ENCODE data around the gene SLC26A11. TPM values are rescaled to one million over a fixed set of nuclear protein-coding genes. Genes with fewer than 3 reads are reported as not detected.
A peak's percentile ranks its signal among the peaks of the same experiment; 100 is the strongest.
"Not testable (repeated sequence)": the region's sequence is repeated elsewhere in the genome, so short reads cannot be mapped to it uniquely, and the experiment has no call there.

The SLC26A11 gene
- total RNA-seq, 1 donor = 0.27 TPM

DNA sequence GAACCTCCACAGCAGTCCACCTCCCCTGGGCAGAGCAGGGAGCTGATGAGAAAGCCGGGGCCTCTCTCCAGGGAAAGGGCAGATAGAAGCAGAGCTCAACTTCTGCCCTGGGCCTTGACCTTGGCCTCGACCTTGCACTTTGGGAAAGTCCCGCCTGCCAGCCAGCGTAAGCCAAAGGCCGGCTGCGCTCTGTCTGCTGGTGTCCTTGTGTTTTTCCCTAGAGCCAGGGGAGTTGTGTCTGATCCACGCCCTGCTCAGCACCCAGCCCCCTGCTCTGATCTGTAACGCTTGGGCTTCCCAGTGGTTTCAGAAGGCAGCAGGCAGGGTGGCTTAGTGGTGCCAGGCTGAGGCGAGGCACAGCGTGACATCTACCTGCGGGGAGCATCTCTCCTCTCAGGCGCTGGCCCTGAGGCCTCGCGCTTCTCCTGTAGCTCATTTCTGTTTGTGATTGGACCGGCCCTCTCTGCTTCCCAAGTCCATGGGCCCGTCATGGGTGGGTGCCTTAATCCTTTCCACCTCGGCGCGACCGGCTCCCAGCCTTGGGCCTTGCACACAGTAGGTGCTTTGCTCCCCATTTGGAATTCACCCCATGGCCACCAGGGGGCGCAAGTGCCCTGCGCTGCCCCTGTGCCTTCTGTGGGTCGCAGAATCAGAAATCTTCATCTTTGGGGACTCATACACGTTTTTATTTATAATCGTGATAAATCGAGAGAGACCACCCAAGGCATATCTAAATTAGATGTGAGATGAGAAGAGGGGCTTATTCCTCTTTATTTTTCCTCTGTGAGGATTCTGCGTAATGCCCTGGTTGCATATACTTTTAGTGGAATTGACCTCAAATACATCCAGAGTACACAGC is 24.3 kb upstream of the SLC26A11 start:
- peak; percentile 26 to 50 (median 47) for DNase-seq (ENCODE audit: low read depth in 2 of 3, low spot score in 2 of 3)

GRCh38 chr17:80196652-80197051 is 23.6 kb upstream of the SLC26A11 start:
- DNase-seq (ENCODE audit: low read depth in 2 of 3, low spot score in 2 of 3) = no peak

DNA sequence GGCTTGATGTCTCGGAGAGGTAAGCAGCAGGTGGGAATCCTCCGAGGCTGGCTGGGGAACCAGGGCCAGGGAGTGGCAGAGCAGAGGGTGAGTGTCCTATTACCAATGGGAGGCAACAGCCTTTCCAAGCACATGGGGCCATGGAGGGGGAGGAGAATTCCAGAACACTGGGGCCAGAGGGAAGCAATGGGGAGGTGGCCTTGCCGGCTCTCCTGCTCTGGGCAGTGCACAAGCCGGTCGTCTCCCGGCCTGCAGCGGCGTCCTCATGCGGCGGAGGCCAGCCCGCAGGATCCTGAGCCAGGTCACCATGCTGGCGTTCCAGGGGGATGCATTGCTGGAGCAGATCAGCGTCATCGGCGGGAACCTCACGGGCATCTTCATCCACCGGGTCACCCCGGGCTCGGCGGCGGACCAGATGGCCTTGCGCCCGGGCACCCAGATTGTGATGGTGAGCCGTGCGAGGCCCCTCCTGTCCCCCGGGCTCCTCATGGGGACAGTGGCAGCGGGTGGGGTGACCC is 22.0 kb upstream of the SLC26A11 start:
- DNase-seq (ENCODE audit: low read depth in 2 of 3, low spot score in 2 of 3) = no peak

GRCh38 chr17:80199295-80199694 is 20.9 kb upstream of the SLC26A11 start:
- not testable (repeated sequence) for DNase-seq (ENCODE audit: low read depth in 2 of 3, low spot score in 2 of 3)

DNA sequence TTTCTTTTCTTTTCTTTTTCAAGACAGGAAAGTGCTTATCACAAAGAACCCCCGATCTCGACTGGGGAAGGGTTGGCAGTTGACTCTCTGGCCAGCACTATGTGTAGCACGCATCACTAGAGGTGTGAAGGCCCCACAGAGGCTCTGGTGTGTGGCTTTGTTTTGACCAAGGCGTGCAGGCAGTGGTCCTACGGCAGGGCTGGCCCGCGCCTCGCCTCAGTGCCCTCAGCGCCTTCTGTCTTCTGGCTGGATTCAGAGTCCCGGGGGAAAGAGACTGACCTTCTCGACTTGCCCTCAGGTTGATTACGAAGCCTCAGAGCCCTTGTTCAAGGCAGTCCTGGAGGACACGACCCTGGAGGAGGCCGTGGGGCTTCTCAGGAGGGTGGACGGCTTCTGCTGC is 18.8 kb upstream of the SLC26A11 start:
- no peak for DNase-seq (ENCODE audit: low read depth in 2 of 3, low spot score in 2 of 3)

- DNase-seq (ENCODE audit: low read depth in 2 of 3, low spot score in 2 of 3) = no peak
Measured at GRCh38 chr17:80202197-80202596, 18.0 kb upstream of the SLC26A11 start.

GRCh38 chr17:80203471-80203963 is 16.7 kb upstream of the SLC26A11 start:
- DNase-seq (ENCODE audit: low read depth in 2 of 3, low spot score in 2 of 3) = no peak

DNA sequence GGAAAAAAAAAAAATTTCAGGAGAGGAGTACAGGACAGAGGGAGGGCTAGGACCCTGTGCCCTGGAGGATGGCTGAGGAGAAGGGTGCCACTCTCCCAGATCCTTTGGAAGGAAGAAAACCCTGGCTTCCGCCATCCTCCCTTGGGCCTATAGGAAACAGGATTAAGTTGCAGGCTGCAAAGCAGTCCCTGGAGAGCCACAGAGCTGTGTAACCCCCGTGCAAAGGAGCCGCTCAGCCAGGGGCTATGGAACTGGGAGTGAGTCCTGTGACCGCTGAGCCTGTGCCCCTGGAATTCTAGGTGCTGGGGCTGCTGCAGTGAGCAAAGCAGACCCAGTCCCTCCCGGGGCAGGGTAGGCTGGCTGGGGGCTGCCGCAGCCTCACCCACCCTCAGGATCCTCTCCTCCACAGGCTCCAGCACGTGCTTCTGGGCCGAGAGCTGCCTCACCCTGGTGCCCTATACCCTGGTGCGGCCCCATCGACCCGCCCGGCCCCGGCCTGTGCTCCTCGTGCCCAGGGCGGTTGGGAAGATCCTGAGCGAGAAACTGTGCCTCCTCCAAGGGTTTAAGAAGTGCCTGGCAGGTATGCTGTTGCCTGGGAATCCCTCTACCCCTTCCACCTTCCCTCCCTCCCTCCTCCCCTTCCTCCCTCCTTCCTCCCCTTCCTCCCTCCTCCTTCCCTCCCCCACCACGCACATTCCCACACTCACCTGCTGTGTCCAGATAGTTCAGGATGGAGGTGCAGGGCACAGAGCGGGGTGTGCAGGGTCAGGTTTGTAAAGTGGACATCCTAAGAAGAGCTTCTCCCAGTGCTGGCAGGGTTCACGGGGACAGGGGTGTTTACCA is 15.4 kb upstream of the SLC26A11 start:
- DNase-seq (ENCODE audit: low read depth in 2 of 3, low spot score in 2 of 3) = no peak

DNA sequence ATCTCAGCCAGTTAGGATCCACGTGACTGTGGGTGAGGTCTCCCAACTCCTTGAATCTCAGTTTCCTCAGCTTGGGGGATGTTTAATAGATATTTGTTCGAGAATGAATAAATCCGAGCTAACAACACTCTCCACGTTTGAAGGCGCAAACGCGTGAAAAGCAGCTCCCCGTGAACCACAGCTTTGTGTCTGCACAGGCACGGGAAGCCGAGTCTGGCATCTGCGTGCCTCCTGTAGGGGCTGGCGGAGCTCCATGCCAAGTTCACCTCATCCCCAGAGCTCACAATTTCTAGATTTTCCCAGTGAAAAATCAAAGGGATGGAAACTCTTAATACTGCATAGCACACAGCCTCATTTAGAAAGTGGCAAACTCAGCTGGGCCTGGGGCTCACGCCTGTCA is 14.4 kb upstream of the SLC26A11 start:
- DNase-seq (ENCODE audit: low read depth in 2 of 3, low spot score in 2 of 3) = no peak

- no peak for DNase-seq (ENCODE audit: low read depth in 2 of 3, low spot score in 2 of 3)
Measured at GRCh38 chr17:80208050-80208449, 12.2 kb upstream of the SLC26A11 start.

DNA sequence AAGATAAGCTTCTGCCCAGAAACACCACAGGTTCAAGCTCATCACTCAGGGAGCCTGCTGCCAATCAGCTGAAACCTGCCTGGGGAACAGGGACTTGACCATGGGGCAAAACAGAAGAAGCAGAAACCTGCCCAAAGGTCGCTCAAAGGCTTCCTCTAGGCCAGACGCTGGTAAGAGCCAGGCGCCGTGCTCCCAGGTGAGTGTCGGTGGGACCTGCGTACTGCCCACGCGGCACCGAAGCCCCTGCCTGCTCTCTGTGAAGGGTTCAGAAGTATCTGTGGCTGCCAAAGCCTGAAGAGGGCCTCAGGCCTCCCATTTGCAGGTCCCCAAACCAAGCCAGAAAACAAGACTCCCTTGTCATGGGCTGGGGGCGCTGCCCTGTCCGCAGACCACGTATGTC is 10.5 kb upstream of the SLC26A11 start:
- DNase-seq (ENCODE audit: low read depth in 2 of 3, low spot score in 2 of 3) = no peak

- DNase-seq (ENCODE audit: low read depth in 2 of 3, low spot score in 2 of 3) = no peak
Measured at GRCh38 chr17:80210348-80211108, 9.7 kb upstream of the SLC26A11 start.

- no peak for DNase-seq (ENCODE audit: low read depth in 2 of 3, low spot score in 2 of 3)
Measured at GRCh38 chr17:80212109-80212508, 8.1 kb upstream of the SLC26A11 start.

- DNase-seq (ENCODE audit: low read depth in 2 of 3, low spot score in 2 of 3) = no peak
Measured at GRCh38 chr17:80212511-80212910, 7.7 kb upstream of the SLC26A11 start.

- peak in 2 of 3 donors; percentile 23 to 37 for DNase-seq (ENCODE audit: low read depth in 2 of 3, low spot score in 2 of 3)
Measured at GRCh38 chr17:80212962-80213642, 7.1 kb upstream of the SLC26A11 start.

DNA sequence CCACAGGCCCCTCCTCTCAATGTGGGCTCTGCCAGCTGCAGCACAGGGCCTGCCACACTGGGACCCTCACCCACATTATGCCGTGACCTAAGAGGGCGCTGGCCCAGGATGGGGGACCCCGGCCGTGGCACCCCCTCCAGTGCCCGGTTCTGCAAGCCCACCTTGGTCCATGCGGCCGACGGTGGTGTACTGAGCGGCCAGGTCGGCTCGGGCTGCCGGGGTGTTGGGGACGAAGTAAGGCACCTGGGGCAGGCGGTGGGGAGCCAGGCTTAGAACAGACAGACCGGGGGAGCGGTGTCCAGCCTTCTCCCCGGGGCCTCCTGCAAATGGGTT is 6.6 kb upstream of the SLC26A11 start:
- DNase-seq (ENCODE audit: low read depth in 2 of 3, low spot score in 2 of 3) = no peak

GRCh38 chr17:80214012-80214877 is 6.0 kb upstream of the SLC26A11 start:
- no peak for DNase-seq (ENCODE audit: low read depth in 2 of 3, low spot score in 2 of 3)

GRCh38 chr17:80214878-80215210 is 5.4 kb upstream of the SLC26A11 start:
- no peak for DNase-seq (ENCODE audit: low read depth in 2 of 3, low spot score in 2 of 3)

All from hematopoietic multipotent progenitor cell (in vitro differentiated cells).